Esophagus squamous epithelium (tissue), 5 donors: ENCODE measurements around the gene CALHM1. TPM values are rescaled to one million over a fixed set of nuclear protein-coding genes. Genes with fewer than 3 reads are reported as not detected.

ENCODE experiments used
- DNase-seq: peaks from one replicate; lab custom pipeline; 2025; lab: John Stamatoyannopoulos, UW
- H3K27ac ChIP-seq, 4 donors: fragments of 200-600 bp; sonication (generic); one replicate each; pipeline ENCODE4 v1.5.1; 2016 to 2019; ENCODE audit warnings: mild to moderate bottlenecking in 1 of 4
- H3K27me3 ChIP-seq, 4 donors: fragments of 200-600 bp; sonication (generic); 1 replicate in 3 of 4; 2 replicates in 1 of 4; pipeline versions ENCODE4 v1.5.1 to v1.6.0; 2017 to 2021; ENCODE audit warnings: antibody characterized with exemption in 1 of 4
- H3K36me3 ChIP-seq, 3 donors: fragments of 200-600 bp; sonication (generic); one replicate each; pipeline ENCODE4 v1.5.1; 2016 to 2019
- H3K4me1 ChIP-seq, 3 donors: fragments of 200-600 bp; sonication (generic); one replicate each; pipeline ENCODE4 v1.5.1; 2017 to 2019
- H3K4me3 ChIP-seq, 4 donors: fragments of 200-600 bp; sonication (generic); 1 replicate in 3 of 4; 2 replicates in 1 of 4; pipeline ENCODE4 v1.5.1; 2016 to 2019; ENCODE audit warnings: mild to moderate bottlenecking in 2 of 4, moderate library complexity in 1 of 4
- H3K9me3 ChIP-seq, 3 donors: fragments of 200-600 bp; sonication (generic); one replicate each; pipeline ENCODE4 v1.5.1; 2016 to 2019
- CTCF ChIP-seq, 6 experiments: fragments of 450-650 bp in 4 of 6; fragments of 200-600 bp in 2 of 6; sonication (generic) in 2 of 6; IDR thresholded peaks; one replicate each; pipeline ENCODE4 v1.5.1; 2016 to 2019; ENCODE audit warnings: antibody characterized with exemption in 6 of 6, mild to moderate bottlenecking in 4 of 6, moderate library complexity in 4 of 6
- POLR2A ChIP-seq, 4 donors: fragments of 450-650 bp; IDR thresholded peaks; one replicate each; pipeline ENCODE4 v1.6.1; 2017; ENCODE audit warnings: antibody characterized with exemption in 4 of 4, mild to moderate bottlenecking in 4 of 4, moderate library complexity in 3 of 4
- WGBS, 2 donors: methylation state at CpG; one replicate each; pipeline ENCODE4 v1.1.5; 2018; 5-methylcytosine and 5-hydroxymethylcytosine counted together
- intact Hi-C: fragments of 100-400 bp; cut with DNase I; formaldehyde crosslinking; loops from one replicate; pipeline ENCODE4 v1.15.0; 2022
- total RNA-seq, 4 donors: library from RNA; depleted of rRNA; stranded (reverse); fragments of >200 nt; gene quantifications; one replicate each; pipeline ENCODE4 v1.1.0, GENCODE V29; 2016
- donor health status: DM: yes; HTN: yes; CAD: no.

The CALHM1 gene
- total RNA-seq, 4 donors from 2014 or later: not detected

GRCh38 chr10:103481974-103482531 is 23.4 kb upstream of the CALHM1 start:
- H3K27me3 ChIP-seq: no peaks in the 10 kb centered on the region
- WGBS, 2 donors: 29 to 35% methylated on average over 6 to 7 of the region's 12 CpGs
- H3K4me3 ChIP-seq: no peak overlapping the region
- no peak for DNase-seq
- H3K9me3 ChIP-seq: no peaks in the 10 kb centered on the region
- TF ChIP-seq POLR2A (IDR thresholded peaks at IDR 0.05) (no peak), CTCF (IDR thresholded peaks at IDR 0.05) (peak; percentile 46 to 62 (median 58))
- intact Hi-C loops: loop anchor here (5.0 kb wide), 1 partner anchor 65 kb away; no protein-coding TSS in a partner anchor
- peaks cover 0 to 24% (median 6%) of the 10 kb centered on the region in 3 donors for H3K4me1 ChIP-seq
- H3K27ac ChIP-seq: no peak overlapping the region
- H3K36me3 ChIP-seq: no peaks in the 10 kb centered on the region

DNA sequence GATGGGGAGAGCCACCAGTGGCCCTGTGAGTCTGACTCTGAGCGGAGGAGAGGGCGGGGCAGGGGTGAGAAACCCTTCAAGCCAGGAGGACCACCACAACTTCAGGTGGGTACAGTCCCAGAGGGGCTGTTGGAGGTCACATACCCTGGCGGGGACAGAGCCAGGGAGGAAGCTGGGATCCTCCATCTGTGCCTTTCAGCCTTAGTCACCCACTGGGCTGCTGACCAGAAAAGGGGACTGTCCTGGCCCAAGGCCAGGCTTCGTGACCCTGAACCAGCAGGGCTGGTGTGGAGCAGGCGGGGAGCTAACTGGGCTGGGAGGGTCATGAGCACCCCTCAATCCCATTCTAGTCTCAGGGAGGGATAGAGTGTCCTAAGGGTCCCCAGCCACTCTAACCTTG is 21.8 kb upstream of the CALHM1 start:
- H3K27me3 ChIP-seq: no peaks in the 10 kb centered on the region
- peaks cover 0 to 20% (median 6%) of the 10 kb centered on the region in 3 donors for H3K4me1 ChIP-seq
- H3K27ac ChIP-seq: no peak overlapping the region
- intact Hi-C loops: loop anchor here (5.0 kb wide), 1 partner anchor 63 kb away; no protein-coding TSS in a partner anchor
- no peaks in the 10 kb centered on the region for H3K36me3 ChIP-seq
- H3K4me3 ChIP-seq: no peak overlapping the region
- H3K9me3 ChIP-seq: no peaks in the 10 kb centered on the region
- no peak for TF ChIP-seq POLR2A (IDR thresholded peaks at IDR 0.05)
- TF ChIP-seq CTCF (IDR thresholded peaks at IDR 0.05): no peak
- no peak for DNase-seq
- 14 to 29% methylated on average over 1 of the region's 5 CpGs for WGBS, 2 donors

DNA sequence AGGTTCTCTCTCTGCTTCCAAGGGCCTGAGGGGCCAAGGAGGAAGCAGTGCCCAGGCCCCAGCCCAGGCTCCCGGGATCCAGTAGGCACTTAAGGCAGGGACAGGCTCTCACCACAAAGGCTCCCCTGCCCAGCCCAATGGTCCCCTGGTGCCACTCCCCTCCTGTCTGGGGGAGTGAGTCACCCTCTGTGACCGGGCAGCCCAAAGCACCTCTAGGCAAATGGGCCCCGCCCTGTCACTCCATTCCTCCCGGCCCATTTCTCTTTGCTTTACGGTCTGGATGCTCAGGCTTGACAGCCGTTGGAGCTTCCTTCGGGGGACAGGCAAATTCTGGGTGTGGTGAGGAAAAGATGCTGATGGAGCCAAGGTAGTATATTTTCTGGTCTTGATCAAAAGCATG is 20.4 kb upstream of the CALHM1 start, which contains the start of gene CALHM3:
CALHM3 (minus strand) TSS at position 106 of the 400 bp plus-strand sequence. CDS start 208 bp downstream, outside the sequence.
- no peak within 1 kb of the TSS for H3K27ac ChIP-seq
- no peaks in the 10 kb centered on the region for H3K27me3 ChIP-seq
- TF ChIP-seq CTCF (IDR thresholded peaks at IDR 0.05): no peak
- no peak for TF ChIP-seq POLR2A (IDR thresholded peaks at IDR 0.05)
- no peak within 1 kb of the TSS for H3K4me3 ChIP-seq
- intact Hi-C loops: no loop called here
- DNase-seq: no peak
- WGBS, 2 donors: no CpG with 5 or more reads among the region's 7 CpGs
- H3K4me1 ChIP-seq: peaks cover 0 to 17% (median 6%) of the 10 kb centered on the region in 3 donors
- no peaks in the 10 kb centered on the region for H3K36me3 ChIP-seq
- H3K9me3 ChIP-seq: no peaks in the 10 kb centered on the region

DNA sequence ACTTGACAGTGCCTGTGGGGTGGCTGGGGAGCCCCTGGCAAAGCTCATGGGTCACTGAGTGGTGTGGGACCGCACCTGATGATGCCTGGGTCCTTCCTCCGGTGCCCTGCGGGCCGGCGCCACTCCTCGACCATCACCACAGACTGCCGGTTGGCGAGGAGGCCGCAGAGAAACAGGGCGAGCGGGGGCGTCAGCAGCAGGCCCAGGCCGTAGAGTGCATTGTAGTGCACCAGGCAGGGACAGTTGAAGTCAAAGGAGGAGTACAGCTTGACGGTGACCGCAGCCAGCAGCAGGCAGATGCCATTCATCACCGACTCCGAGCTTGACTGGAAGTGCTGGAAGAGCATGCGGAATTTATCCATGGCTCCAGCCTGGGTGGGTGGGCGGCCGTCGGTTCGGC is 20.0 kb upstream of the CALHM1 start:
- intact Hi-C loops: no loop called here
- Histone ChIP-seq H3K27ac (no peak overlapping the region), H3K27me3 (no peaks in the 10 kb centered on the region), H3K4me1 (peaks cover 0 to 17% (median 6%) of the 10 kb centered on the region in 3 donors), H3K36me3 (no peaks in the 10 kb centered on the region), H3K4me3 (no peak overlapping the region), H3K9me3 (no peaks in the 10 kb centered on the region)
- TF ChIP-seq POLR2A (IDR thresholded peaks at IDR 0.05): no peak
- no peak for TF ChIP-seq CTCF (IDR thresholded peaks at IDR 0.05)
- no peak for DNase-seq
- WGBS, 2 donors: 44 to 75% methylated on average over 6 to 12 of the region's 22 CpGs

GRCh38 chr10:103476046-103476768 is 17.5 kb upstream of the CALHM1 start:
- H3K4me1 ChIP-seq: peaks cover 0 to 38% (median 15%) of the 10 kb centered on the region in 3 donors
- no peak overlapping the region for H3K4me3 ChIP-seq
- no peak for DNase-seq
- 68 to 82% methylated on average over 4 to 5 of the region's 11 CpGs for WGBS, 2 donors
- H3K27ac ChIP-seq: no peak overlapping the region
- no peaks in the 10 kb centered on the region for H3K27me3 ChIP-seq
- H3K36me3 ChIP-seq: no peaks in the 10 kb centered on the region
- no peak for TF ChIP-seq CTCF (IDR thresholded peaks at IDR 0.05)
- no peak for TF ChIP-seq POLR2A (IDR thresholded peaks at IDR 0.05)
- intact Hi-C loops: no loop called here
- H3K9me3 ChIP-seq: no peaks in the 10 kb centered on the region
